ENCODE data around the gene TPT1. TPM values are rescaled to one million over a fixed set of nuclear protein-coding genes. Genes with fewer than 3 reads are reported as not detected.

The TPT1 gene
- total and polyA plus RNA-seq, 8 donors: 2,995 to 4,358 (median 3,576) TPM

DNA sequence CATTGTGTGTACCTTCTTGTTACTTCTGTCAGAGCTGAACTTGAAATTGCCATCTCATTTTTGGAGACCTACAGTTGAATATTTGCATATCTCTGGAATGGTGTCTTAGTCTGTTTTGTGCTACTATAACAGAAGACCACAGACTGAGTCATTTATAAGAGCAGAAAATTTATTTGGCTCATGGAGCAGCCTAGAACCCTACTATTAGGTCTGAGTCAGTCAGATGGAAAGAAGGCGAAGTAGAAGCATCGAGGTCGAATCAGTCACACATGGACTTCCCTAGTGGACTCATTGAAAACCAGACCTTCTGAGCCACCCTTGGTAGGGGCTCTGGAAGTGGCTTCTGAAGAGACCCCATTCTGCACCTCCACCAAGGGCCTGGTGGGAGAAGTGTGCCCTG is 33.9 kb upstream of the TPT1 start:
- Histone ChIP-seq H3K36me3 (no peaks in the 10 kb centered on the region), H3K9me3 (no peaks in the 10 kb centered on the region), H3K27me3 (no peaks in the 10 kb centered on the region), H3K27ac (no peak overlapping the region), H3K4me3 (no peak overlapping the region), H3K4me1 (peaks cover 0 to 3% (median 0%) of the 10 kb centered on the region in 3 donors)
- no peak for TF ChIP-seq CTCF (IDR thresholded peaks at IDR 0.05)
- no peak for ATAC-seq
- FAIRE-seq: no peak
- intact Hi-C loops (cut with DNase I): loop anchor here in 2 of 3 donors (10.0 kb wide), 2 partner anchors 100 to 130 kb away; no protein-coding TSS in a partner anchor
- WGBS, 2 donors: 86 to 90% methylated on average over 3 of the region's 3 CpGs
- no peak for DNase-seq

DNA sequence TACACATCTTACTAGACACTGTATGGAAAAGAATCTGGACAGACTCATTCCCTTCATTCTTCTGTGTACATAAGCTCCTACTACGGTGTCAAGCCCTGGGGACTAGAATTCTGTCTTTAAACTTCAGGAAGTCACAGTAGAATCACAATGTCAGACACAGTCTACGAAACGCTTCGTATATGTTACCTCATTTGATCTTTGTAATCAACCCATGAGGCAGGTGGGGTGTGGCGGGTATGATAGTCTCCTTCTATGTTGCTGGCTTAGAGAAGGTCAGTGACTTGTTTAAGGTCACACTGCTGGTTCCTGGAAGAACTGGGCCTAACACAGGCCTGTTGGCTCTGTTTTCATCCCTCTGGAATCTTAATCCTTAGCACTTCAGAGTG is 32.2 kb upstream of the TPT1 start:
- ATAC-seq (no peak), FAIRE-seq (no peak), DNase-seq (no peak)
- WGBS, 2 donors: 66 to 79% methylated on average over 5 of the region's 5 CpGs
- H3K27me3 ChIP-seq: no peaks in the 10 kb centered on the region
- no peak overlapping the region for H3K27ac ChIP-seq
- no peak for TF ChIP-seq CTCF (IDR thresholded peaks at IDR 0.05)
- intact Hi-C loops (cut with DNase I): loop anchor here in 2 of 3 donors (10.0 kb wide), 2 partner anchors 102 to 132 kb away; no protein-coding TSS in a partner anchor
- H3K36me3 ChIP-seq: no peaks in the 10 kb centered on the region
- H3K9me3 ChIP-seq: no peaks in the 10 kb centered on the region
- peaks cover 0 to 3% (median 0%) of the 10 kb centered on the region in 3 donors for H3K4me1 ChIP-seq
- H3K4me3 ChIP-seq: no peak overlapping the region

GRCh38 chr13:45372189-45373161 is 31.5 kb upstream of the TPT1 start:
- Histone ChIP-seq H3K27ac (no peak overlapping the region), H3K9me3 (no peaks in the 10 kb centered on the region), H3K4me1 (peaks cover 0 to 3% (median 0%) of the 10 kb centered on the region in 3 donors), H3K4me3 (no peak overlapping the region), H3K27me3 (no peaks in the 10 kb centered on the region), H3K36me3 (no peaks in the 10 kb centered on the region)
- FAIRE-seq (no peak), DNase-seq (no peak), ATAC-seq (peak in 1 of 4 donors; percentile 14)
- intact Hi-C loops (cut with DNase I): loop anchor here in 2 of 3 donors (10.0 kb wide), 2 partner anchors 102 to 132 kb away; no protein-coding TSS in a partner anchor
- TF ChIP-seq CTCF (IDR thresholded peaks at IDR 0.05): no peak
- WGBS, 2 donors: 78 to 83% methylated on average over 24 of the region's 24 CpGs

DNA sequence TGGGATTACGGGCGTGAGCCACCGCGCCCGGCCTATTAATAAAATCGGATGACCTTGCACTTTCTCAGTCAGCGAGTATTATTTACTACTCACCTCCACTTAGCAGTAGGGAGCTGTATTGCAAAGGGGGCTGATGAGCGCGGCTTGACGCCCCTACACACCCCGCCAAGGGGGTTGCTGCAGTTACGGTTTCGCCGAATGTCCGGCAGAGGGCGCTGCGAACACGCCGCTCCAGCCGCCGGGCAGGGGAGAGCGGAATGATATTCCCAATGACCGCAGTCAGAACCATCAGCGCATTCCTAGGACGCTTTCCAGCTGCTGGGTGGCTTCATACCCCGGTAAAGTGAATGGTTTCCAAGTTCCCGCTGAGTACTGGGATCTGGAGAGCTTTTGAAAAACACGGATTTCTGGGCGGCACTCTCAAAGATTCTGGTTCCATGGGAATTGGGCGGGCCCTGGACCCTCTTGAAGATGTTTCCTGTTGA is 30.0 kb upstream of the TPT1 start:
- Histone ChIP-seq H3K27me3 (no peaks in the 10 kb centered on the region), H3K9me3 (no peaks in the 10 kb centered on the region), H3K27ac (no peak overlapping the region), H3K36me3 (no peaks in the 10 kb centered on the region), H3K4me3 (no peak overlapping the region), H3K4me1 (peaks cover 0 to 3% (median 0%) of the 10 kb centered on the region in 3 donors)
- peak; percentile 33 to 87 (median 69) for DNase-seq
- ATAC-seq: peak; percentile 82 to 91 (median 86)
- 19 to 21% methylated on average over 30 of the region's 30 CpGs for WGBS, 2 donors
- intact Hi-C loops (cut with DNase I): loop anchor here in 2 of 3 donors (10.0 kb wide), 2 partner anchors 104 to 134 kb away; no protein-coding TSS in a partner anchor
- TF ChIP-seq CTCF (IDR thresholded peaks at IDR 0.05): peak; percentile 84 to 96 (median 94)
- FAIRE-seq: no peak

Measured in pancreas (tissue), 10 donors.